ENCODE results near the gene PGBD2. TPM values are rescaled to one million over a fixed set of nuclear protein-coding genes. Genes with fewer than 3 reads are reported as not detected.
"Not testable (repeated sequence)": the region's sequence is repeated elsewhere in the genome, so short reads cannot be mapped to it uniquely, and the experiment has no call there.

The PGBD2 gene
- total RNA-seq, 1 experiment from 2014 or later: 7.8 TPM

GRCh38 chr1:248873993-248874533 lies 32.0 kb upstream of the PGBD2 start:
- Mint-ChIP-seq H3K27me3 (ENCODE audit: unreplicated experiment) (peaks cover 16% of the 10 kb centered on the region), H3K4me1 (ENCODE audit: low read depth, unreplicated experiment) (peaks cover 30% of the 10 kb centered on the region), H3K9me3 (ENCODE audit: low read depth, unreplicated experiment) (no peaks in the 10 kb centered on the region), H3K36me3 (ENCODE audit: insufficient read depth, unreplicated experiment) (peaks cover 23% of the 10 kb centered on the region), H3K27ac (ENCODE audit: unreplicated experiment) (peak overlapping the region; percentile 99), H3K4me3 (ENCODE audit: low read depth, unreplicated experiment) (peak overlapping the region; percentile 91)
- intact Hi-C loops (cut with micrococcal nuclease; ENCODE audit: unreplicated experiment): loop anchor here (1.0 to 2.0 kb wide), 4 partner anchors 15 to 48 kb away; partner anchors contain the start of genes PGBD2, ZNF672 and ZNF692
- BruUV-seq (replicated peaks): no TSS peak
- peak; percentile 87 for DNase-seq
- CTCF ChIA-PET: interaction anchor here (0.8 to 2.5 kb wide), 4 partner anchors 15 to 48 kb away, joined by 3 to 11 read pairs (median 6); partner anchors contain the start of genes SH3BP5L, ZNF672 and ZNF692
- TF ChIP-seq CTCF (IDR thresholded peaks at IDR 0.05; ENCODE audit: unreplicated experiment): no peak

GRCh38 chr1:248881261-248881660 lies 24.8 kb upstream of the PGBD2 start:
- no TSS peak for BruUV-seq (replicated peaks)
- no peak for DNase-seq
- peaks cover 7% of the 10 kb centered on the region for H3K4me1 Mint-ChIP-seq (ENCODE audit: low read depth, unreplicated experiment)
- no peaks in the 10 kb centered on the region for H3K36me3 Mint-ChIP-seq (ENCODE audit: insufficient read depth, unreplicated experiment)
- intact Hi-C loops (cut with micrococcal nuclease; ENCODE audit: unreplicated experiment): no loop called here
- TF ChIP-seq CTCF (IDR thresholded peaks at IDR 0.05; ENCODE audit: unreplicated experiment): no peak
- CTCF ChIA-PET: no interaction called here
- H3K9me3 Mint-ChIP-seq (ENCODE audit: low read depth, unreplicated experiment): no peaks in the 10 kb centered on the region
- no peak overlapping the region for H3K27ac Mint-ChIP-seq (ENCODE audit: unreplicated experiment)
- H3K4me3 Mint-ChIP-seq (ENCODE audit: low read depth, unreplicated experiment): no peak overlapping the region
- H3K27me3 Mint-ChIP-seq (ENCODE audit: unreplicated experiment): peaks cover 15% of the 10 kb centered on the region

GRCh38 chr1:248882427-248882826 lies 23.6 kb upstream of the PGBD2 start:
- BruUV-seq (replicated peaks); intact Hi-C loops (cut with micrococcal nuclease; ENCODE audit: unreplicated experiment); CTCF ChIA-PET: not testable (repeated sequence)

GRCh38 chr1:248884632-248885295 lies 21.3 kb upstream of the PGBD2 start:
- Mint-ChIP-seq H3K4me1 (ENCODE audit: low read depth, unreplicated experiment) (peaks cover 7% of the 10 kb centered on the region), H3K9me3 (ENCODE audit: low read depth, unreplicated experiment) (no peaks in the 10 kb centered on the region), H3K27ac (ENCODE audit: unreplicated experiment) (no peak overlapping the region), H3K4me3 (ENCODE audit: low read depth, unreplicated experiment) (no peak overlapping the region), H3K27me3 (ENCODE audit: unreplicated experiment) (peaks cover 15% of the 10 kb centered on the region), H3K36me3 (ENCODE audit: insufficient read depth, unreplicated experiment) (no peaks in the 10 kb centered on the region)
- no peak for DNase-seq
- BruUV-seq (replicated peaks): no TSS peak
- intact Hi-C loops (cut with micrococcal nuclease; ENCODE audit: unreplicated experiment): no loop called here
- CTCF ChIA-PET: no interaction called here
- no peak for TF ChIP-seq CTCF (IDR thresholded peaks at IDR 0.05; ENCODE audit: unreplicated experiment)

More at GRCh38 chr1:248882427-248882826, 23.6 kb upstream of the PGBD2 start:
- H3K27ac Mint-ChIP-seq (ENCODE audit: unreplicated experiment); H3K4me3 Mint-ChIP-seq (ENCODE audit: low read depth, unreplicated experiment); H3K4me1 Mint-ChIP-seq (ENCODE audit: low read depth, unreplicated experiment); DNase-seq; H3K9me3 Mint-ChIP-seq (ENCODE audit: low read depth, unreplicated experiment); H3K36me3 Mint-ChIP-seq (ENCODE audit: insufficient read depth, unreplicated experiment): not testable (repeated sequence)
- H3K27me3 Mint-ChIP-seq (ENCODE audit: unreplicated experiment): peaks cover 15% of the 10 kb centered on the region

GRCh38 chr1:248885646-248886045 lies 20.4 kb upstream of the PGBD2 start:
- CTCF ChIA-PET: no interaction called here
- no peak overlapping the region for H3K27ac Mint-ChIP-seq (ENCODE audit: unreplicated experiment)
- peaks cover 7% of the 10 kb centered on the region for H3K4me1 Mint-ChIP-seq (ENCODE audit: low read depth, unreplicated experiment)
- intact Hi-C loops (cut with micrococcal nuclease; ENCODE audit: unreplicated experiment): no loop called here
- no peaks in the 10 kb centered on the region for H3K9me3 Mint-ChIP-seq (ENCODE audit: low read depth, unreplicated experiment)
- no TSS peak for BruUV-seq (replicated peaks)
- H3K4me3 Mint-ChIP-seq (ENCODE audit: low read depth, unreplicated experiment): no peak overlapping the region
- DNase-seq: no peak
- H3K27me3 Mint-ChIP-seq (ENCODE audit: unreplicated experiment): peaks cover 23% of the 10 kb centered on the region
- H3K36me3 Mint-ChIP-seq (ENCODE audit: insufficient read depth, unreplicated experiment): no peaks in the 10 kb centered on the region
- no peak for TF ChIP-seq CTCF (IDR thresholded peaks at IDR 0.05; ENCODE audit: unreplicated experiment)

Measured in Calu3 (cell line).